Breast epithelium (tissue), 4 donors: ENCODE measurements around the gene PLB1. TPM values are rescaled to one million over a fixed set of nuclear protein-coding genes. Genes with fewer than 3 reads are reported as not detected.

Experiments used
- DNase-seq, 2 donors: peaks; one replicate each; pipeline ENCODE4 v3.0.0-alpha.2; 2019; ENCODE audit warnings: low spot score in 2 of 2
- H3K27ac ChIP-seq, 2 donors: fragments of 200-600 bp; sonication (generic) in 1 of 2; one replicate each; pipeline ENCODE4 v1.5.1; 2016 to 2019; ENCODE audit warnings: mild to moderate bottlenecking in 1 of 2
- H3K27me3 ChIP-seq, 2 donors: fragments of 200-600 bp; sonication (generic) in 1 of 2; one replicate each; pipeline versions ENCODE4 v1.5.1 to v1.6.0; 2017 to 2019; ENCODE audit warnings: control low read depth in 1 of 2, mild to moderate bottlenecking in 1 of 2
- H3K36me3 ChIP-seq: fragments of 200-600 bp; one replicate; pipeline ENCODE4 v1.5.1; 2019
- H3K4me1 ChIP-seq, 2 donors: fragments of 200-600 bp; sonication (generic); one replicate each; pipeline ENCODE4 v1.5.1; 2016 to 2019; ENCODE audit warnings: control low read depth in 1 of 2
- H3K4me3 ChIP-seq, 3 donors: fragments of 200-600 bp; sonication (generic); 1 replicate in 2 of 3; 2 replicates in 1 of 3; pipeline ENCODE4 v1.5.1; 2016 to 2019; ENCODE audit warnings: mild to moderate bottlenecking in 3 of 3, moderate library complexity in 2 of 3
- H3K9me3 ChIP-seq, 2 donors: fragments of 200-600 bp; sonication (generic) in 1 of 2; one replicate each; pipeline ENCODE4 v1.5.1; 2016 to 2019; ENCODE audit warnings: control low read depth in 1 of 2
- POLR2A ChIP-seq: fragments of 450-650 bp; IDR thresholded peaks from one replicate; pipeline ENCODE4 v1.6.1; 2016; ENCODE audit warnings: antibody characterized with exemption, mild to moderate bottlenecking, moderate library complexity
- POLR2AphosphoS5 ChIP-seq, 3 donors: sonication (generic); formaldehyde crosslinking; IDR thresholded peaks; one replicate each; pipeline ENCODE4 v1.6.1; 2017; ENCODE audit warnings: antibody characterized with exemption in 3 of 3
- intact Hi-C: fragments of 100-400 bp; cut with DNase I; formaldehyde crosslinking; loops from one replicate; pipeline ENCODE4 v1.15.1; 2023; ENCODE audit warnings: low total_unique reads
- total RNA-seq, 3 donors: library from RNA; depleted of rRNA; stranded (reverse); fragments of >200 nt; gene quantifications; one replicate each; pipeline ENCODE4 v1.1.0, GENCODE V29; 2016
- TF ChIP-seq, protein P1 (sequence below), 3 donors: fragments of 450-650 bp; IDR thresholded peaks; one replicate each; pipeline ENCODE4 v1.5.1; 2016 to 2017; ENCODE audit warnings: antibody characterized with exemption in 3 of 3, mild to moderate bottlenecking in 3 of 3, moderate library complexity in 3 of 3

Gene PLB1
- total RNA-seq, 3 donors from 2014 or later: 5.6 to 11.9 (median 8.8) TPM

DNA sequence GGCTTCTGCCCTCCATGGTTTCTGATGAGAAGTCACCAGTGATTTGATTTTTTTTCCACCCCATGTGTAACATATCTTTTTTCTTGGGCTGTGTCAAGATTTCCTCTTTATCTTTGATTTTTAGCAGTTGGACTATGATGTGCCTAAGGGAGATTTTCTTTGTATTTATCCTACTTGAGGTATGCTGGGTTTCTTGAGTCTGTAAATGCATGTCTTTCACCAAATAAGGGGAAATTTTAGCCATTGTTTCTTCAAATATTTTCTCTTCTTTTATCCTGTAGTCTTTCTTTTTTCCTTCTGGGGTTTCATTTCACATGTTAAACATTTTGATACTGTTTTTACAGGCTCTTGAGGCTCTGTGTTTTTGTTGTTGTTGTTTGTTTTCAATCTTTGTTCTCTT, 33.7 kb upstream of the PLB1 start:
- H3K36me3 ChIP-seq: no peaks in the 10 kb centered on the region
- H3K9me3 ChIP-seq: peaks cover 0 to 5% of the 10 kb centered on the region in 2 donors
- TF ChIP-seq, protein P1, sequence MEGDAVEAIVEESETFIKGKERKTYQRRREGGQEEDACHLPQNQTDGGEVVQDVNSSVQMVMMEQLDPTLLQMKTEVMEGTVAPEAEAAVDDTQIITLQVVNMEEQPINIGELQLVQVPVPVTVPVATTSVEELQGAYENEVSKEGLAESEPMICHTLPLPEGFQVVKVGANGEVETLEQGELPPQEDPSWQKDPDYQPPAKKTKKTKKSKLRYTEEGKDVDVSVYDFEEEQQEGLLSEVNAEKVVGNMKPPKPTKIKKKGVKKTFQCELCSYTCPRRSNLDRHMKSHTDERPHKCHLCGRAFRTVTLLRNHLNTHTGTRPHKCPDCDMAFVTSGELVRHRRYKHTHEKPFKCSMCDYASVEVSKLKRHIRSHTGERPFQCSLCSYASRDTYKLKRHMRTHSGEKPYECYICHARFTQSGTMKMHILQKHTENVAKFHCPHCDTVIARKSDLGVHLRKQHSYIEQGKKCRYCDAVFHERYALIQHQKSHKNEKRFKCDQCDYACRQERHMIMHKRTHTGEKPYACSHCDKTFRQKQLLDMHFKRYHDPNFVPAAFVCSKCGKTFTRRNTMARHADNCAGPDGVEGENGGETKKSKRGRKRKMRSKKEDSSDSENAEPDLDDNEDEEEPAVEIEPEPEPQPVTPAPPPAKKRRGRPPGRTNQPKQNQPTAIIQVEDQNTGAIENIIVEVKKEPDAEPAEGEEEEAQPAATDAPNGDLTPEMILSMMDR (IDR thresholded peaks at IDR 0.05): no peak
- H3K4me1 ChIP-seq: no peaks in the 10 kb centered on the region
- no peaks in the 10 kb centered on the region for H3K27me3 ChIP-seq
- no peak overlapping the region for H3K27ac ChIP-seq
- DNase-seq: no peak
- no peak overlapping the region for H3K4me3 ChIP-seq
- intact Hi-C loops: no loop called here

GRCh38 chr2:28463211-28463816, 32.5 kb upstream of the PLB1 start:
- Histone ChIP-seq H3K27me3 (no peaks in the 10 kb centered on the region), H3K27ac (no peak overlapping the region), H3K4me3 (no peak overlapping the region), H3K36me3 (no peaks in the 10 kb centered on the region), H3K4me1 (no peaks in the 10 kb centered on the region), H3K9me3 (peaks cover 0 to 5% of the 10 kb centered on the region in 2 donors)
- intact Hi-C loops: no loop called here
- no peak for DNase-seq
- no peak for TF ChIP-seq POLR2AphosphoS5 (IDR thresholded peaks at IDR 0.05)
- TF ChIP-seq, protein P1 (IDR thresholded peaks at IDR 0.05): no peak
- no peak for TF ChIP-seq POLR2A

- TF ChIP-seq POLR2A (no peak), POLR2AphosphoS5 (IDR thresholded peaks at IDR 0.05) (no peak)
- TF ChIP-seq, protein P1 (IDR thresholded peaks at IDR 0.05): no peak
Observed at GRCh38 chr2:28463893-28464292, 32.0 kb upstream of the PLB1 start.

GRCh38 chr2:28465148-28465885, 30.5 kb upstream of the PLB1 start:
- no peak for DNase-seq
- intact Hi-C loops: no loop called here
- H3K4me3 ChIP-seq: no peak overlapping the region

More at GRCh38 chr2:28463893-28464292, 32.0 kb upstream of the PLB1 start:
- H3K9me3 ChIP-seq: peaks cover 0 to 5% of the 10 kb centered on the region in 2 donors
- intact Hi-C loops: no loop called here
- H3K27me3 ChIP-seq: no peaks in the 10 kb centered on the region
- H3K4me3 ChIP-seq: no peak overlapping the region
- H3K4me1 ChIP-seq: no peaks in the 10 kb centered on the region
- H3K36me3 ChIP-seq: no peaks in the 10 kb centered on the region
- no peak for DNase-seq
- H3K27ac ChIP-seq: no peak overlapping the region

DNA sequence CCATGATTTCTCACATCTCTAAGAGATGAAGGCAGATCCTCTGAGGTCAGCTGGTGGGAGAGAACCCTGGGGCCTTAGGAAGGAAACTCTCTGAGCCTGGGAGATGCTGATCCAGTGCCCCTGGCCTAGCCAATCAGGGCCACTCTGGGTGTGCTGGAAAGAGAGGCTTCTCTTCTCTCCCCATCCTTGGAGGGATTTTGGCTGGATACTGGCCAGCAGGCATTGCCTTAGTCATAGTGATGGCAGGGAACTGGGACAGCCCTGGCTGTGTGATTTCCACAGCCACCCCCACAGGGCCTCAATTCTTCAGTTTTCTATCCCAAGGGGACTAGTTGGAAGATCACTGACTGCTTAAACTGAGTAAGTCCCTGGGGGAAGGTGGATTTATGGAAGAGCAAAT, 26.6 kb upstream of the PLB1 start:
- H3K27me3 ChIP-seq: no peaks in the 10 kb centered on the region
- no peak overlapping the region for H3K27ac ChIP-seq
- DNase-seq: no peak
- H3K36me3 ChIP-seq: no peaks in the 10 kb centered on the region
- H3K4me1 ChIP-seq: no peaks in the 10 kb centered on the region
- H3K4me3 ChIP-seq: no peak overlapping the region
- TF ChIP-seq, protein P1 (IDR thresholded peaks at IDR 0.05): no peak
- no peak for TF ChIP-seq POLR2AphosphoS5 (IDR thresholded peaks at IDR 0.05)
- no peak for TF ChIP-seq POLR2A
- intact Hi-C loops: no loop called here
- no peaks in the 10 kb centered on the region for H3K9me3 ChIP-seq

More at GRCh38 chr2:28465148-28465885, 30.5 kb upstream of the PLB1 start:
- H3K4me1 ChIP-seq: no peaks in the 10 kb centered on the region
- H3K27ac ChIP-seq: no peak overlapping the region
- H3K36me3 ChIP-seq: no peaks in the 10 kb centered on the region
- peaks cover 0 to 5% of the 10 kb centered on the region in 2 donors for H3K9me3 ChIP-seq
- TF ChIP-seq POLR2A: no peak
- TF ChIP-seq POLR2AphosphoS5 (IDR thresholded peaks at IDR 0.05): no peak
- TF ChIP-seq, protein P1 (IDR thresholded peaks at IDR 0.05): no peak
- no peaks in the 10 kb centered on the region for H3K27me3 ChIP-seq
